A673 (cell line): ENCODE measurements around the gene TRIM60. TPM values are rescaled to one million over a fixed set of nuclear protein-coding genes. Genes with fewer than 3 reads are reported as not detected.

Source experiments
- BruUV-seq: library from RNA; stranded (reverse); fragments of 400-500 nt; replicated peaks from 2 replicates; lab custom pipeline; 2021; lab: Mats Ljungman, UMichigan
- CTCF ChIA-PET: fragments of 300-600 bp; sonication (Branson Sonifier 250); formaldehyde crosslinking; loops from one replicate; lab custom pipeline; 2022; ENCODE audit warnings: antibody characterized with exemption; lab: Charles Lee
- POLR2A ChIA-PET: fragments of 300-600 bp; sonication (Branson Sonifier 250); formaldehyde crosslinking; loops from one replicate; lab custom pipeline; 2022; ENCODE audit warnings: antibody characterized with exemption; ENCODE audit not compliant: low non-redundant PET; lab: Charles Lee
- DNase-seq: peaks from one replicate; pipeline ENCODE4 v3.0.0-alpha.2; 2015; ENCODE audit warnings: low spot score
- H3K27ac ChIP-seq: fragments of 200-600 bp; sonication (generic); 2 replicates; pipeline ENCODE4 v1.5.1; 2016; ENCODE audit warnings: mixed run types, low read depth, mild to moderate bottlenecking, mixed read lengths, antibody characterized with exemption, low read length; ENCODE audit not compliant: poor library complexity, severe bottlenecking
- H3K27me3 ChIP-seq: fragments of 200-600 bp; sonication (generic); replicated peaks from 2 replicates; pipeline ENCODE4 v1.6.1; 2017; ENCODE audit warnings: mixed run types, low read depth, mild to moderate bottlenecking, mixed read lengths, antibody characterized with exemption, low read length; ENCODE audit not compliant: insufficient read depth, poor library complexity
- H3K36me3 ChIP-seq: fragments of 200-600 bp; sonication (generic); 2 replicates; pipeline ENCODE4 v1.6.1; 2016; ENCODE audit warnings: mixed run types, mild to moderate bottlenecking, mixed read lengths, antibody characterized with exemption, low read length; ENCODE audit not compliant: insufficient read depth, poor library complexity, severe bottlenecking
- H3K4me1 ChIP-seq: fragments of 200-600 bp; sonication (generic); 2 replicates; pipeline ENCODE4 v1.6.1; 2017; ENCODE audit warnings: mixed run types, mild to moderate bottlenecking, mixed read lengths, antibody characterized with exemption, low read length; ENCODE audit not compliant: insufficient read depth, poor library complexity, severe bottlenecking
- H3K4me3 ChIP-seq: fragments of 200-600 bp; sonication (generic); 2 replicates; pipeline ENCODE4 v1.5.1; 2016; ENCODE audit warnings: low read depth, mixed run types, mild to moderate bottlenecking, mixed read lengths, low read length; ENCODE audit not compliant: poor library complexity, severe bottlenecking
- H3K9me3 ChIP-seq: fragments of 200-600 bp; sonication (generic); 2 replicates; pipeline ENCODE4 v1.6.1; 2016; ENCODE audit warnings: mixed run types, low read depth, mild to moderate bottlenecking, mixed read lengths, antibody characterized with exemption, low read length; ENCODE audit not compliant: poor library complexity, severe bottlenecking
- EZH2 ChIP-seq: fragments of 200-600 bp; sonication (generic); IDR thresholded peaks from 2 replicates; pipeline ENCODE4 v1.6.1; 2017; ENCODE audit warnings: borderline replicate concordance, low read depth, mild to moderate bottlenecking, mixed read lengths, antibody characterized with exemption, low read length; ENCODE audit not compliant: poor library complexity, severe bottlenecking
- intact Hi-C: fragments of 100-400 bp; cut with micrococcal nuclease; formaldehyde crosslinking; loops from one replicate; pipeline ENCODE4 v1.10.0; 2022; ENCODE audit not compliant: unreplicated experiment
- total RNA-seq: library from RNA; stranded (reverse); gene quantifications from 2 replicates; pipeline ENCODE4 v1.2.3, GENCODE V29; 2021
- TF ChIP-seq, protein P1 (sequence below): fragments of 300-800, 200-600 bp; sonication (generic); conservative IDR thresholded peaks from 2 replicates; pipeline ENCODE4 v1.5.1; 2017; ENCODE audit warnings: low read depth, mild to moderate bottlenecking, antibody characterized with exemption, low read length, moderate library complexity, mixed read lengths

TRIM60 gene
- total RNA-seq, 1 experiment from 2014 or later = not detected

- TF ChIP-seq, protein P1, sequence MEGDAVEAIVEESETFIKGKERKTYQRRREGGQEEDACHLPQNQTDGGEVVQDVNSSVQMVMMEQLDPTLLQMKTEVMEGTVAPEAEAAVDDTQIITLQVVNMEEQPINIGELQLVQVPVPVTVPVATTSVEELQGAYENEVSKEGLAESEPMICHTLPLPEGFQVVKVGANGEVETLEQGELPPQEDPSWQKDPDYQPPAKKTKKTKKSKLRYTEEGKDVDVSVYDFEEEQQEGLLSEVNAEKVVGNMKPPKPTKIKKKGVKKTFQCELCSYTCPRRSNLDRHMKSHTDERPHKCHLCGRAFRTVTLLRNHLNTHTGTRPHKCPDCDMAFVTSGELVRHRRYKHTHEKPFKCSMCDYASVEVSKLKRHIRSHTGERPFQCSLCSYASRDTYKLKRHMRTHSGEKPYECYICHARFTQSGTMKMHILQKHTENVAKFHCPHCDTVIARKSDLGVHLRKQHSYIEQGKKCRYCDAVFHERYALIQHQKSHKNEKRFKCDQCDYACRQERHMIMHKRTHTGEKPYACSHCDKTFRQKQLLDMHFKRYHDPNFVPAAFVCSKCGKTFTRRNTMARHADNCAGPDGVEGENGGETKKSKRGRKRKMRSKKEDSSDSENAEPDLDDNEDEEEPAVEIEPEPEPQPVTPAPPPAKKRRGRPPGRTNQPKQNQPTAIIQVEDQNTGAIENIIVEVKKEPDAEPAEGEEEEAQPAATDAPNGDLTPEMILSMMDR = no peak
- no peak for TF ChIP-seq EZH2
- H3K4me3 ChIP-seq = no peak overlapping the region
- H3K27ac ChIP-seq = no peak overlapping the region
- H3K4me1 ChIP-seq = peaks cover 6% of the 10 kb centered on the region
- ChIA-PET POLR2A (no interaction called here), CTCF (no interaction called here)
- no peaks in the 10 kb centered on the region for H3K9me3 ChIP-seq
- BruUV-seq = no TSS peak
- intact Hi-C loops = no loop called here
- DNase-seq = no peak
- peaks cover 4% of the 10 kb centered on the region for H3K36me3 ChIP-seq
- H3K27me3 ChIP-seq = no peaks in the 10 kb centered on the region
Observed at GRCh38 chr4:165088366-165088765, 56.6 kb downstream of the TRIM60 start.

Other genes starting within 250 kb of the TRIM60 start
- 16.5 and 16.9 TPM in 2 replicates for gene APELA, start 154.8 kb upstream of the TRIM60 start, total RNA-seq
- 2.0 and 4.1 TPM in 2 replicates for gene TRIM61, start 54.3 kb upstream of the TRIM60 start, total RNA-seq
- gene TRIM75, start 21.9 kb downstream of the TRIM60 start, total RNA-seq = not detected in 2 replicates
- 9.9 and 13.6 TPM in 2 replicates for gene TMEM192, start 80.9 kb downstream of the TRIM60 start, total RNA-seq
- gene KLHL2, start 175.6 kb downstream of the TRIM60 start, total RNA-seq = 22.5 and 23.7 TPM in 2 replicates